NCI-H460 (cell line): ENCODE data around the gene MEFV. TPM values are rescaled to one million over a fixed set of nuclear protein-coding genes. Genes with fewer than 3 reads are reported as not detected.
"Not testable (repeated sequence)": the region's sequence is repeated elsewhere in the genome, so short reads cannot be mapped to it uniquely, and the experiment has no call there.

Experiments used
- DNase-seq: peaks from one replicate; pipeline ENCODE4 v3.0.0-alpha.2; 2016; ENCODE audit warnings: low read depth; ENCODE audit errors: extremely low read depth
- total RNA-seq: library from RNA; depleted of rRNA; stranded (reverse); fragments of >200 nt; shearing (Covaris generic); gene quantifications from 2 replicates; pipeline ENCODE4 v1.2.3, GENCODE V29; 2014

The MEFV gene
- total RNA-seq, 1 experiment from 2014 or later, result not detected

- DNase-seq, result no peak
Observed at GRCh38 chr16:3234543-3234856, 21.9 kb downstream of the MEFV start.

- DNase-seq, result no peak
Observed at GRCh38 chr16:3223913-3224515, 32.4 kb downstream of the MEFV start.

GRCh38 chr16:3220839-3221238, 35.6 kb downstream of the MEFV start:
- DNase-seq, result no peak

- no peak for DNase-seq
Observed at GRCh38 chr16:3216263-3216640, 40.2 kb downstream of the MEFV start.

- DNase-seq, result no peak
Observed at GRCh38 chr16:3215601-3216262, 40.7 kb downstream of the MEFV start.

GRCh38 chr16:3214904-3215600, 41.4 kb downstream of the MEFV start:
- no peak for DNase-seq

- no peak for DNase-seq
Observed at GRCh38 chr16:3212567-3212966, 43.9 kb downstream of the MEFV start.

- no peak for DNase-seq
Observed at GRCh38 chr16:3212006-3212405, 44.4 kb downstream of the MEFV start.

- no peak for DNase-seq
Observed at GRCh38 chr16:3207086-3207953, 49.1 kb downstream of the MEFV start.

- DNase-seq, result not testable (repeated sequence)
Observed at GRCh38 chr16:3205939-3206338, 50.5 kb downstream of the MEFV start.

GRCh38 chr16:3202903-3203539, 53.4 kb downstream of the MEFV start:
- DNase-seq, result no peak

- DNase-seq, result no peak
Observed at GRCh38 chr16:3198334-3199072, 57.9 kb downstream of the MEFV start.

GRCh38 chr16:3197694-3198333, 58.6 kb downstream of the MEFV start:
- not testable (repeated sequence) for DNase-seq

GRCh38 chr16:3195975-3196374, 60.5 kb downstream of the MEFV start:
- no peak for DNase-seq

- no peak for DNase-seq
Observed at GRCh38 chr16:3194792-3195191, 61.6 kb downstream of the MEFV start.

GRCh38 chr16:3193221-3194212, 62.9 kb downstream of the MEFV start:
- no peak for DNase-seq

GRCh38 chr16:3192476-3193019, 63.9 kb downstream of the MEFV start:
- DNase-seq, result no peak
